HL-60 (cell line): Measurements from ENCODE around the gene USH2A.

Experiments used
- CTCF ChIP-seq: IDR thresholded peaks from one replicate; pipeline ENCODE4 v1.5.1; 2011; ENCODE audit warnings: low read length, control low read depth, inconsistent platforms; ENCODE audit not compliant: insufficient read depth
- POLR2AphosphoS5 ChIP-seq: IDR thresholded peaks from 2 replicates; pipeline ENCODE4 v1.6.1; 2012; ENCODE audit warnings: low read depth
- REST ChIP-seq: IDR thresholded peaks from 2 replicates; pipeline ENCODE4 v1.6.1; 2012; ENCODE audit warnings: low read depth; ENCODE audit not compliant: insufficient replicate concordance

GRCh38 chr1:215749414-215749813 lies 673.8 kb downstream of the USH2A start:
- no peak for TF ChIP-seq POLR2AphosphoS5
- TF ChIP-seq CTCF = no peak
- TF ChIP-seq REST = no peak
